ENCODE data around the gene THG1L. TPM values are rescaled to one million over a fixed set of nuclear protein-coding genes. Genes with fewer than 3 reads are reported as not detected.

THG1L gene
- total and polyA plus RNA-seq, 2 donors: 16.7 to 27.9 TPM

Small RNA genes within 50 kb of the gene (small RNA-seq; reads per million reads assigned to genes)
- gene AC026407.1: not detected

Other genes with a start within 250 kb of the THG1L start
- gene ADAM19, start 155.6 kb upstream of the THG1L start, total RNA-seq: 49.8 TPM
- gene ADAM19, start 155.6 kb upstream of the THG1L start, polyA plus RNA-seq: 26.4 TPM
- gene SOX30, start 79.0 kb upstream of the THG1L start, total RNA-seq: not detected
- 0.33 TPM for gene SOX30, start 79.0 kb upstream of the THG1L start, polyA plus RNA-seq
- gene C5orf52, start 59.9 kb upstream of the THG1L start, total RNA-seq: not detected
- gene C5orf52, start 59.9 kb upstream of the THG1L start, polyA plus RNA-seq: not detected
- gene LSM11, start 12.3 kb downstream of the THG1L start, total RNA-seq: 15.5 TPM
- 12.6 TPM for gene LSM11, start 12.3 kb downstream of the THG1L start, polyA plus RNA-seq
- gene CLINT1, start 127.7 kb downstream of the THG1L start, total RNA-seq: 131 TPM
- 46.8 TPM for gene CLINT1, start 127.7 kb downstream of the THG1L start, polyA plus RNA-seq

Data from urinary bladder (tissue), 2 donors.